Measurements from ENCODE around the gene ITPA.

ITPA gene

GRCh38 chr20:3202965-3203314 is 6.4 kb upstream of the ITPA start:
- Histone ChIP-seq H3K9me3 (ENCODE audit: control extremely low read depth in 1 of 5, control insufficient read depth in 4 of 5, insufficient read depth in 2 of 5, low read depth in 1 of 5, low read length in 4 of 5) (no peaks in the 10 kb centered on the region), H3K4me1 (ENCODE audit: control extremely low read depth in 1 of 4, control insufficient read depth in 4 of 4, insufficient read depth in 4 of 4, low read length in 3 of 4) (peaks cover 0 to 17% (median 14%) of the 10 kb centered on the region in 4 experiments), H3K36me3 (ENCODE audit: control insufficient read depth in 4 of 4, insufficient read depth in 4 of 4, low read length in 3 of 4) (peaks cover 6 to 36% (median 24%) of the 10 kb centered on the region in 4 experiments), H3K27ac (ENCODE audit: insufficient read depth in 1 of 2, low read depth in 1 of 2, low read length in 2 of 2, poor library complexity in 1 of 2, severe bottlenecking in 2 of 2) (peak overlapping the region in 1 of 2 experiments; percentile 84), H3K27me3 (replicated peaks in 2 of 5; ENCODE audit: control insufficient read depth in 4 of 5, insufficient read depth in 5 of 5, low read length in 4 of 5) (no peaks in the 10 kb centered on the region), H3K4me3 (ENCODE audit: control insufficient read depth in 1 of 7, extremely low read depth in 1 of 7, insufficient read depth in 4 of 7, low read depth in 2 of 7, low read length in 6 of 7) (peak overlapping the region in 4 of 7 experiments; percentile 77 to 95 (median 88))
- DNase-seq = no peak
- WGBS (ENCODE audit: insufficient coverage) = 88% methylated on average over 9 of the region's 9 CpGs
- CTCF ChIA-PET = interaction anchor here (1.0 kb wide), 1 partner anchor 113 kb away, joined by 3 read pairs; no protein-coding TSS in a partner anchor
- POLR2A ChIA-PET = no interaction called here

DNA sequence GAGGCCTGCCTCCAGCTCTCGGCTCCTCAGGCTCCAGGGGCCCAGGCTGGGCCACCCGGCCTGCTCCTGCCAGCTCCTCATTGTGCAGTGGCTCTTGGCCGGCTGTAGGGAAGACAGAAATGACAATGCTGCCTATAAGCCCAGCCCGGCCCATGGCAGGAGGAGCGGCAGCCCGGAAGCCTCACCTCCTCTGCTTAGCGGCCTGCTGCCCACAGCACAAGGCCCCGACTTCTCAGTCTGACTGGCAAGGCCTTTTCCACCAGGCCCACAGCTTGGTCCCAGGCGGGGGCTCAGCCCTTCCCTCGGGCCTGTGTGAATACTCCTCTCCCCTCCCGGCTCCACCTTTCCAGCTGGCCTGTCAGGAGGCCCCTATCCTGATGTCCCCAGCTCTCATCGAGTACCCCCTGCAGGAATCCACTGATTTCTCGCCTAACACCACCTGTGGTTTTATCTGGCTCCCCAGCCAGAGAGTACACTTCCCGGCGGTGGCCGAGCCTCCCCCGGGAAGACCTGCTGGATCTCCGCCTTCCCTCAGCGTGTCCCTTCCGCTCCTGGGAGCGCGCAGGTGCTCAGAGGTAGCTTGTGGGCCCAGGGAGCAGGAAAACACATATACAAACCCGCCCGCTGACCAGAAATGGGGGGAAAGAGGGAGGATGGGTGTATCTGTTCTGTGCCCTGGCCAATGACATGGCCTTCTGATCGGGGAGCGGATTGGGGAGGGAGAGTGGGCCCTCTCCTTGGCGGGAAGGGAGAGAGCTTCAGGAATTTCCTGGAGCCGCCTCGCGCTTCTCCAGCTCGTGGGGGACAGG is 5.8 kb upstream of the ITPA start:
- Histone ChIP-seq H3K9me3 (ENCODE audit: control extremely low read depth in 1 of 5, control insufficient read depth in 4 of 5, insufficient read depth in 2 of 5, low read depth in 1 of 5, low read length in 4 of 5) (no peaks in the 10 kb centered on the region), H3K4me3 (ENCODE audit: control insufficient read depth in 1 of 7, extremely low read depth in 1 of 7, insufficient read depth in 4 of 7, low read depth in 2 of 7, low read length in 6 of 7) (peak overlapping the region; percentile 74 to 95 (median 87)), H3K4me1 (ENCODE audit: control extremely low read depth in 1 of 4, control insufficient read depth in 4 of 4, insufficient read depth in 4 of 4, low read length in 3 of 4) (peaks cover 0 to 20% (median 19%) of the 10 kb centered on the region in 4 experiments), H3K36me3 (ENCODE audit: control insufficient read depth in 4 of 4, insufficient read depth in 4 of 4, low read length in 3 of 4) (peaks cover 6 to 35% (median 24%) of the 10 kb centered on the region in 4 experiments), H3K27ac (ENCODE audit: insufficient read depth in 1 of 2, low read depth in 1 of 2, low read length in 2 of 2, poor library complexity in 1 of 2, severe bottlenecking in 2 of 2) (peak overlapping the region; percentile 54 to 84), H3K27me3 (replicated peaks in 2 of 5; ENCODE audit: control insufficient read depth in 4 of 5, insufficient read depth in 5 of 5, low read length in 4 of 5) (no peaks in the 10 kb centered on the region)
- DNase-seq = peak in 2 of 3 donors; percentile 32 to 37
- ChIA-PET POLR2A (no interaction called here), CTCF (interaction anchor here (1.0 kb wide), 1 partner anchor 114 kb away, joined by 3 read pairs; no protein-coding TSS in a partner anchor)
- WGBS (ENCODE audit: insufficient coverage) = 23% methylated on average over 21 of the region's 31 CpGs

- POLR2A ChIA-PET = no interaction called here
- Histone ChIP-seq H3K36me3 (ENCODE audit: control insufficient read depth in 4 of 4, insufficient read depth in 4 of 4, low read length in 3 of 4) (peaks cover 6 to 28% (median 19%) of the 10 kb centered on the region in 4 experiments), H3K9me3 (ENCODE audit: control extremely low read depth in 1 of 5, control insufficient read depth in 4 of 5, insufficient read depth in 2 of 5, low read depth in 1 of 5, low read length in 4 of 5) (no peaks in the 10 kb centered on the region), H3K27ac (ENCODE audit: insufficient read depth in 1 of 2, low read depth in 1 of 2, low read length in 2 of 2, poor library complexity in 1 of 2, severe bottlenecking in 2 of 2) (peak within 1 kb of the TSS; percentile 54 to 84), H3K27me3 (replicated peaks in 2 of 5; ENCODE audit: control insufficient read depth in 4 of 5, insufficient read depth in 5 of 5, low read length in 4 of 5) (no peaks in the 10 kb centered on the region), H3K4me1 (ENCODE audit: control extremely low read depth in 1 of 4, control insufficient read depth in 4 of 4, insufficient read depth in 4 of 4, low read length in 3 of 4) (peaks cover 0 to 23% (median 21%) of the 10 kb centered on the region in 4 experiments), H3K4me3 (ENCODE audit: control insufficient read depth in 1 of 7, extremely low read depth in 1 of 7, insufficient read depth in 4 of 7, low read depth in 2 of 7, low read length in 6 of 7) (peak within 1 kb of the TSS; percentile 74 to 95 (median 87))
- 0% methylated on average over 40 of the region's 48 CpGs for WGBS (ENCODE audit: insufficient coverage)
- CTCF ChIA-PET = interaction anchor here (1.0 kb wide), 1 partner anchor 115 kb away, joined by 3 read pairs; no protein-coding TSS in a partner anchor
- peak; percentile 80 to 89 (median 88) for DNase-seq
Measured at GRCh38 chr20:3204124-3204794, 5.0 kb upstream of the ITPA start, which contains the start of gene DDRGK1. Gene DDRGK1 (minus strand): TSS chr20:3204682. CDS start chr20:3204627, 55 bp downstream.

- Histone ChIP-seq H3K27me3 (replicated peaks in 2 of 5; ENCODE audit: control insufficient read depth in 4 of 5, insufficient read depth in 5 of 5, low read length in 4 of 5) (no peaks in the 10 kb centered on the region), H3K9me3 (ENCODE audit: control extremely low read depth in 1 of 5, control insufficient read depth in 4 of 5, insufficient read depth in 2 of 5, low read depth in 1 of 5, low read length in 4 of 5) (no peaks in the 10 kb centered on the region), H3K27ac (ENCODE audit: insufficient read depth in 1 of 2, low read depth in 1 of 2, low read length in 2 of 2, poor library complexity in 1 of 2, severe bottlenecking in 2 of 2) (peak overlapping the region; percentile 62 to 89), H3K4me3 (ENCODE audit: control insufficient read depth in 1 of 7, extremely low read depth in 1 of 7, insufficient read depth in 4 of 7, low read depth in 2 of 7, low read length in 6 of 7) (peak overlapping the region; percentile 85 to 98 (median 94)), H3K4me1 (ENCODE audit: control extremely low read depth in 1 of 4, control insufficient read depth in 4 of 4, insufficient read depth in 4 of 4, low read length in 3 of 4) (peaks cover 6 to 26% (median 19%) of the 10 kb centered on the region in 4 experiments), H3K36me3 (ENCODE audit: control insufficient read depth in 4 of 4, insufficient read depth in 4 of 4, low read length in 3 of 4) (peaks cover 0 to 10% (median 9%) of the 10 kb centered on the region in 4 experiments)
- POLR2A ChIA-PET = interaction anchor here (0.5 kb wide), 1 partner anchor 10 kb away, joined by 3 read pairs; no protein-coding TSS in a partner anchor
- CTCF ChIA-PET = interaction anchor here (0.6 to 1.1 kb wide), 4 partner anchors 11 to 167 kb away, joined by 3 to 5 read pairs (median 3); no protein-coding TSS in a partner anchor
- 0% methylated on average over 8 of the region's 10 CpGs for WGBS (ENCODE audit: insufficient coverage)
- DNase-seq = peak in 2 of 3 donors; percentile 50 to 64
Measured at GRCh38 chr20:3208786-3209256, 477 bp upstream of the ITPA start.

GRCh38 chr20:3209946-3210317 is 634 bp downstream of the ITPA start:
- Histone ChIP-seq H3K4me3 (ENCODE audit: control insufficient read depth in 1 of 7, extremely low read depth in 1 of 7, insufficient read depth in 4 of 7, low read depth in 2 of 7, low read length in 6 of 7) (peak overlapping the region; percentile 85 to 98 (median 94)), H3K36me3 (ENCODE audit: control insufficient read depth in 4 of 4, insufficient read depth in 4 of 4, low read length in 3 of 4) (peaks cover 0 to 15% (median 12%) of the 10 kb centered on the region in 4 experiments), H3K4me1 (ENCODE audit: control extremely low read depth in 1 of 4, control insufficient read depth in 4 of 4, insufficient read depth in 4 of 4, low read length in 3 of 4) (peaks cover 6 to 21% (median 18%) of the 10 kb centered on the region in 4 experiments), H3K27me3 (replicated peaks in 2 of 5; ENCODE audit: control insufficient read depth in 4 of 5, insufficient read depth in 5 of 5, low read length in 4 of 5) (no peaks in the 10 kb centered on the region), H3K9me3 (ENCODE audit: control extremely low read depth in 1 of 5, control insufficient read depth in 4 of 5, insufficient read depth in 2 of 5, low read depth in 1 of 5, low read length in 4 of 5) (no peaks in the 10 kb centered on the region), H3K27ac (ENCODE audit: insufficient read depth in 1 of 2, low read depth in 1 of 2, low read length in 2 of 2, poor library complexity in 1 of 2, severe bottlenecking in 2 of 2) (peak overlapping the region; percentile 62 to 89)
- WGBS (ENCODE audit: insufficient coverage) = 2% methylated on average over 10 of the region's 10 CpGs
- DNase-seq = peak in 1 of 3 donors; percentile 11
- CTCF ChIA-PET = interaction anchor here (1.0 to 1.4 kb wide), 4 partner anchors 9 to 141 kb away, joined by 3 to 4 read pairs (median 4); no protein-coding TSS in a partner anchor
- POLR2A ChIA-PET = no interaction called here

- Histone ChIP-seq H3K9me3 (ENCODE audit: control extremely low read depth in 1 of 5, control insufficient read depth in 4 of 5, insufficient read depth in 2 of 5, low read depth in 1 of 5, low read length in 4 of 5) (no peaks in the 10 kb centered on the region), H3K36me3 (ENCODE audit: control insufficient read depth in 4 of 4, insufficient read depth in 4 of 4, low read length in 3 of 4) (peaks cover 0 to 18% (median 16%) of the 10 kb centered on the region in 4 experiments), H3K4me3 (ENCODE audit: control insufficient read depth in 1 of 7, extremely low read depth in 1 of 7, insufficient read depth in 4 of 7, low read depth in 2 of 7, low read length in 6 of 7) (peak overlapping the region; percentile 85 to 98 (median 94)), H3K27me3 (replicated peaks in 2 of 5; ENCODE audit: control insufficient read depth in 4 of 5, insufficient read depth in 5 of 5, low read length in 4 of 5) (no peaks in the 10 kb centered on the region), H3K4me1 (ENCODE audit: control extremely low read depth in 1 of 4, control insufficient read depth in 4 of 4, insufficient read depth in 4 of 4, low read length in 3 of 4) (peaks cover 6 to 21% (median 18%) of the 10 kb centered on the region in 4 experiments), H3K27ac (ENCODE audit: insufficient read depth in 1 of 2, low read depth in 1 of 2, low read length in 2 of 2, poor library complexity in 1 of 2, severe bottlenecking in 2 of 2) (peak overlapping the region in 1 of 2 experiments; percentile 89)
- CTCF ChIA-PET = interaction anchor here (1.0 to 1.4 kb wide), 4 partner anchors 8 to 141 kb away, joined by 3 to 4 read pairs (median 4); no protein-coding TSS in a partner anchor
- no peak for DNase-seq
- 92% methylated on average over 1 of the region's 2 CpGs for WGBS (ENCODE audit: insufficient coverage)
- POLR2A ChIA-PET = no interaction called here
Measured at GRCh38 chr20:3210346-3210745, 1.0 kb downstream of the ITPA start.

All from common myeloid progenitor, CD34-positive (primary cell).